ENCODE results near the gene IRF8. TPM values are rescaled to one million over a fixed set of nuclear protein-coding genes. Genes with fewer than 3 reads are reported as not detected.

The IRF8 gene
- polyA plus RNA-seq, 1 experiment: not detected

DNA sequence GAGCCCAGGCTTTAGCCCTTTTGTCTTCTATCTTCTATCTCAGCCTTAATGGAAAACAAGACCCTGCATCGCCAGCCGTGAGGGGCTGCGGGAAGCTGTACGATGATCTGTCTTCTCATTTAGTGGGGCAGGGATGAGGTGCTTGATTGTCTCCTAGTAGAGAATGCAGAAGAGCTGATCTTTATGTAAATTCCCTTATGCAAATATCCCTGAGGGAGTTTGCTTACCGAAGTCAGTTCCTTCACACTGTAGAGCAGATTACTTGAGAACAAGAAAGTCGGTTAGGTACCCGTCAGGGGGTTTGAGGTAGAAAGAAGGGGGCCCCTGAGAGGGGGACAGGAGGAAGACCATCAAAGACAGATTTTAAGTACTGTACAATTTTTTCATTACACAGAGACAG, 66.2 kb downstream of the IRF8 start:
- no peak overlapping the region for H3K27ac ChIP-seq (ENCODE audit: low read depth, low read length)
- DNase-seq (ENCODE audit: low read depth, low spot score): no peak
- CTCF ChIA-PET: interaction anchor here (1.0 kb wide), 1 partner anchor 146 kb away, joined by 6 read pairs; no protein-coding TSS in a partner anchor
- H3K9me3 ChIP-seq (ENCODE audit: control insufficient read depth, insufficient read depth, low read length): peaks cover 3% of the 10 kb centered on the region; the same call in 1 of the 2 replicates
- no peak for TF ChIP-seq CTCF (IDR thresholded peaks at IDR 0.05; ENCODE audit: low read depth, low read length)
- no peak overlapping the region for H3K4me3 ChIP-seq (ENCODE audit: low read depth, low read length)
- H3K27me3 ChIP-seq (ENCODE audit: control insufficient read depth, insufficient read depth, low read length): peaks cover 51% of the 10 kb centered on the region
- POLR2A ChIA-PET: no interaction called here

- CTCF ChIA-PET: no interaction called here
- TF ChIP-seq CTCF (IDR thresholded peaks at IDR 0.05; ENCODE audit: low read depth, low read length): no peak
- no peak for DNase-seq (ENCODE audit: low read depth, low spot score)
- POLR2A ChIA-PET: no interaction called here
- Histone ChIP-seq H3K27me3 (ENCODE audit: control insufficient read depth, insufficient read depth, low read length) (peaks cover 46% of the 10 kb centered on the region), H3K4me3 (ENCODE audit: low read depth, low read length) (no peak overlapping the region), H3K27ac (ENCODE audit: low read depth, low read length) (no peak overlapping the region), H3K9me3 (ENCODE audit: control insufficient read depth, insufficient read depth, low read length) (peaks cover 3% of the 10 kb centered on the region; the same call in 1 of the 2 replicates)
These were observed 68.1 kb downstream of the IRF8 start for GRCh38 chr16:85967111-85967510.

DNA sequence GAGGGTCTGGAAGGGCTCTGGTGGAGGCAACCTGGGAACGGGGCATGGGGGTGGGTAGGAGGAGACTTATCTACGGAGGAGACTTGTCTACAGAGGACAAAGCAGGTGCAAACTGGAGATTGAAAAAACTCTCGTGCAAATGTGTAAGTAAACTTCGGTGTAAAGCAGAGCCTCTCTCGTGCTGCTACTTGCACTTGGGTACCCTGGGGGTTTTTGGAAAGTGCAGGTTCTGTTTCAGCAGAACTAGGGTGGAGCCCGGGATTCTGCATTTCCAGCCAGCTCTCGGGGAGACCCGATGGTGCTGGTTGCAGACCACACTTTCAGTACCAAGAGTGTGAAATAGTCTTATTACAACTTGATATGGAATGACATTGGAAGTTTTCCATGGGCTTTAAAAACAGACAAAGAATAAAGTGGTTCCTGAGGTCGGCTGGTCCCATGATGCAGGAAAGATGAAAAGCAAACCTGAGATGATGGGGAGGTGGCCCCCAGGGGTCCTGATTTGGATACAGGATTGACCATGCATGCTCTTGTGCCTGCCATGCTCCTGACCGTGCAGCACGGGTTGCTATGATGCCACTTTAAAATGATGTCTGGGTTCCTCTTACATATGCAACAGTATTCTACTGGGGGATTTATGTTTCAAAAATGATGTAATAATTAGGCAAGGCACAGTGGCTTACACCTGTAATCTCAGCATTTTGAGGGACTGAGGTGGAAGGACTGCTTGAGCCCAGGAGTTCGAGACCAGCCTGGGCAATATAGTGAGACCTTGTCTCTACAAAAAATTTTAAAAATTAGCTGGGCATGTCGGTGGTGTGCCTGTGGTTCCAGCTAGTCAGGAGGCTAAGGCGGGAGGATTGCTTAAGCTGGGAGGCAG, 69.3 kb downstream of the IRF8 start:
- TF ChIP-seq CTCF (IDR thresholded peaks at IDR 0.05; ENCODE audit: low read depth, low read length): no peak
- DNase-seq (ENCODE audit: low read depth, low spot score): no peak
- no peaks in the 10 kb centered on the region for H3K9me3 ChIP-seq (ENCODE audit: control insufficient read depth, insufficient read depth, low read length)
- POLR2A ChIA-PET: no interaction called here
- no peak overlapping the region for H3K4me3 ChIP-seq (ENCODE audit: low read depth, low read length)
- H3K27me3 ChIP-seq (ENCODE audit: control insufficient read depth, insufficient read depth, low read length): peaks cover 42% of the 10 kb centered on the region
- CTCF ChIA-PET: no interaction called here
- H3K27ac ChIP-seq (ENCODE audit: low read depth, low read length): no peak overlapping the region

- H3K4me3 ChIP-seq (ENCODE audit: low read depth, low read length): no peak overlapping the region
- no peak for TF ChIP-seq CTCF (IDR thresholded peaks at IDR 0.05; ENCODE audit: low read depth, low read length)
- ChIA-PET CTCF (no interaction called here), POLR2A (interaction anchor here (1.1 kb wide), 1 partner anchor 25 kb away, joined by 3 read pairs; no protein-coding TSS in a partner anchor)
- peaks cover under 1% of the 10 kb centered on the region; the same call in 1 of the 2 replicates for H3K9me3 ChIP-seq (ENCODE audit: control insufficient read depth, insufficient read depth, low read length)
- H3K27me3 ChIP-seq (ENCODE audit: control insufficient read depth, insufficient read depth, low read length): peaks cover 40% of the 10 kb centered on the region
- H3K27ac ChIP-seq (ENCODE audit: low read depth, low read length): no peak overlapping the region
- DNase-seq (ENCODE audit: low read depth, low spot score): no peak
These were observed 70.2 kb downstream of the IRF8 start for GRCh38 chr16:85969159-85969558.

DNA sequence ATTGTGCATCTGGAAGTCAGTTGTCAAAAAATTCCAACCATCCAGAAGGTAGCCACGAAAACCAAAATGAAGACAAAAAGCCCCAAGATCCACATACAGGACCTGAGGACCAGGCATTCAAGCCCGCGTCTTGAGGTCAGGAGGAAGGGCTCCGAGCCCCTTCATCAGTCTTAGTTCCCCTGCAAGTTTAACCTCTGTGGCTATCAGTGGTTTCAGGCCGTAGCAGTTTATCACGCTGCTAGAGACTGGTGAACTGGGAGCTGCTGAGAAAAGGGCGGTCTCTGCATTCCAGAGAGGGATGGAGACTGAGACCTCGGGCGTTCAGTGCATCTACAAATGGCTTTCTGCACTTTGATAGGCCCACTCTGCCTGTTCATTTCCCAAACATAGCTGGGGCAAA, 70.6 kb downstream of the IRF8 start:
- CTCF ChIA-PET: no interaction called here
- no peak for TF ChIP-seq CTCF (IDR thresholded peaks at IDR 0.05; ENCODE audit: low read depth, low read length)
- POLR2A ChIA-PET: interaction anchor here (1.1 kb wide), 1 partner anchor 25 kb away, joined by 3 read pairs; no protein-coding TSS in a partner anchor

More for the DNA sequence above, 70.6 kb downstream of the IRF8 start:
- peaks cover 39% of the 10 kb centered on the region for H3K27me3 ChIP-seq (ENCODE audit: control insufficient read depth, insufficient read depth, low read length)
- no peak overlapping the region for H3K27ac ChIP-seq (ENCODE audit: low read depth, low read length)
- H3K4me3 ChIP-seq (ENCODE audit: low read depth, low read length): no peak overlapping the region
- H3K9me3 ChIP-seq (ENCODE audit: control insufficient read depth, insufficient read depth, low read length): peaks cover 3% of the 10 kb centered on the region; the same call in 1 of the 2 replicates
- no peak for DNase-seq (ENCODE audit: low read depth, low spot score)
